ENCODE results near the gene SEC61B.

The SEC61B gene

GRCh38 chr9:99221621-99222415 lies at the start of gene SEC61B, which contains the start of gene ALG2:
Gene SEC61B, plus strand, starts transcription at chr9:99222282. Its CDS starts 82 bp downstream, at chr9:99222364.
Gene ALG2, minus strand, starts transcription at chr9:99221942. Its CDS starts 48 bp downstream, at chr9:99221894.
- DNase-seq: peak; percentile 32 to 88

GRCh38 chr9:99173570-99174504 lies 48.2 kb upstream of the SEC61B start:
- DNase-seq: no peak

- DNase-seq: no peak
Observed at GRCh38 chr9:99176527-99177013, 45.5 kb upstream of the SEC61B start.

GRCh38 chr9:99177576-99178366 lies 44.3 kb upstream of the SEC61B start:
- DNase-seq: no peak

- DNase-seq: no peak
Observed at GRCh38 chr9:99178912-99179872, 42.9 kb upstream of the SEC61B start.

GRCh38 chr9:99180199-99180598 lies 41.9 kb upstream of the SEC61B start:
- DNase-seq: no peak

- DNase-seq: no peak
Observed at GRCh38 chr9:99180662-99181061, 41.4 kb upstream of the SEC61B start.

- DNase-seq: no peak
Observed at GRCh38 chr9:99181206-99181605, 40.9 kb upstream of the SEC61B start.

- DNase-seq: no peak
Observed at GRCh38 chr9:99181621-99182020, 40.5 kb upstream of the SEC61B start.

GRCh38 chr9:99182356-99182755 lies 39.7 kb upstream of the SEC61B start:
- DNase-seq: no peak

GRCh38 chr9:99183616-99184015 lies 38.5 kb upstream of the SEC61B start:
- DNase-seq: no peak

- DNase-seq: no peak
Observed at GRCh38 chr9:99184110-99184474, 38.0 kb upstream of the SEC61B start.

GRCh38 chr9:99184475-99185347 lies 37.4 kb upstream of the SEC61B start:
- peak in 1 of 2 experiments; percentile 89 for DNase-seq

- DNase-seq: no peak
Observed at GRCh38 chr9:99185348-99185632, 36.8 kb upstream of the SEC61B start.

- DNase-seq: no peak
Observed at GRCh38 chr9:99185934-99186333, 36.1 kb upstream of the SEC61B start.

- no peak for DNase-seq
Observed at GRCh38 chr9:99187311-99187710, 34.8 kb upstream of the SEC61B start.

GRCh38 chr9:99189186-99189585 lies 32.9 kb upstream of the SEC61B start:
- DNase-seq: no peak

- peak; percentile 40 to 60 for DNase-seq
Observed at GRCh38 chr9:99189887-99190596, 32.0 kb upstream of the SEC61B start.

GRCh38 chr9:99190597-99191283 lies 31.3 kb upstream of the SEC61B start:
- DNase-seq: no peak

Measured in cerebellar nuclear complex (tissue), 1 donor.